Keratinocyte (primary cell): Measurements from ENCODE around the gene CIAPIN1. TPM values are rescaled to one million over a fixed set of nuclear protein-coding genes. Genes with fewer than 3 reads are reported as not detected.
A peak's percentile ranks its signal among the peaks of the same experiment; 100 is the strongest.

Experiments used
- DNase-seq: peaks from one replicate; pipeline ENCODE4 v3.0.0-alpha.2; 2011; ENCODE audit warnings: low read depth, missing footprints, low spot score
- FAIRE-seq: peaks from 2 replicates; lab custom pipeline; 2011; peaks lifted over from hg19 to GRCh38; lab: Jason Lieb, UNC
- H2AFZ ChIP-seq: 2 replicates; pipeline ENCODE4 v1.6.0; 2012; ENCODE audit warnings: low read length, control low read depth, inconsistent platforms; ENCODE audit not compliant: control insufficient read depth
- H3K27ac ChIP-seq: 2 replicates; pipeline ENCODE4 v1.5.1; 2011; ENCODE audit warnings: low read length; ENCODE audit not compliant: control insufficient read depth, insufficient read depth
- H3K27me3 ChIP-seq: 3 replicates; pipeline ENCODE4 v1.6.0; 2011; ENCODE audit warnings: low read length; ENCODE audit not compliant: control insufficient read depth, insufficient read depth; ENCODE audit errors: extremely low read depth
- H3K36me3 ChIP-seq, 2 experiments: 2 replicates in 1 of 2; 3 replicates in 1 of 2; pipeline ENCODE4 v1.5.1; 2011; ENCODE audit warnings: low read length in 2 of 2, mild to moderate bottlenecking in 1 of 2; ENCODE audit not compliant: control insufficient read depth in 2 of 2, insufficient read depth in 2 of 2; ENCODE audit errors: extremely low read depth in 1 of 2
- H3K4me1 ChIP-seq: 3 replicates; pipeline ENCODE4 v1.5.1; 2011; ENCODE audit warnings: low read length; ENCODE audit not compliant: control insufficient read depth, insufficient read depth; ENCODE audit errors: extremely low read depth
- H3K4me2 ChIP-seq: 3 replicates; pipeline ENCODE4 v1.6.0; 2011; ENCODE audit warnings: low read depth, low read length; ENCODE audit not compliant: control insufficient read depth, insufficient read depth; ENCODE audit errors: extremely low read depth
- H3K4me3 ChIP-seq, 3 experiments: fragments of 200-600 bp in 1 of 3; sonication (generic) in 1 of 3; 2 replicates in 2 of 3; 3 replicates in 1 of 3; pipeline ENCODE4 v1.5.1; 2011 to 2016; ENCODE audit warnings: low read length in 3 of 3, mild to moderate bottlenecking in 3 of 3, control low read depth in 2 of 3, inconsistent platforms in 1 of 3, low read depth in 1 of 3, mixed read lengths in 1 of 3, mixed run types in 1 of 3, moderate library complexity in 1 of 3; ENCODE audit not compliant: control insufficient read depth in 2 of 3, insufficient read depth in 2 of 3; ENCODE audit errors: extremely low read depth in 1 of 3
- H3K79me2 ChIP-seq: 2 replicates; pipeline ENCODE4 v1.6.0; 2012; ENCODE audit warnings: low read length; ENCODE audit not compliant: control insufficient read depth, insufficient read depth
- H3K9ac ChIP-seq: 3 replicates; pipeline ENCODE4 v1.6.0; 2011; ENCODE audit warnings: low read length; ENCODE audit not compliant: control insufficient read depth, insufficient read depth; ENCODE audit errors: extremely low read depth
- H3K9me1 ChIP-seq: 3 replicates; pipeline ENCODE4 v1.6.0; 2011; ENCODE audit warnings: low read length; ENCODE audit not compliant: control insufficient read depth, insufficient read depth; ENCODE audit errors: extremely low read depth
- H3K9me3 ChIP-seq: 2 replicates; pipeline ENCODE4 v1.5.1; 2012; ENCODE audit warnings: low read depth, low read length; ENCODE audit not compliant: control insufficient read depth
- H4K20me1 ChIP-seq: 3 replicates; pipeline ENCODE4 v1.6.0; 2011; ENCODE audit warnings: low read length; ENCODE audit not compliant: control insufficient read depth, insufficient read depth; ENCODE audit errors: extremely low read depth
- EZH2 ChIP-seq: IDR thresholded peaks from one replicate; pipeline ENCODE4 v1.6.1; 2012; ENCODE audit warnings: inconsistent platforms, mild to moderate bottlenecking, low read length, moderate library complexity
- dilution Hi-C: fragments of 300-500 bp; cut with MboI; formaldehyde crosslinking; loops from one replicate; pipeline ENCODE4 v1.7.0; 2020; ENCODE audit warnings: low sequenced_read_pairs; ENCODE audit not compliant: extremely low pct_ligation_motif_present
- polyA plus RNA-seq, 5 experiments: library from polyadenylated mRNA; depleted of rRNA in 3 of 5; stranded (reverse) in 3 of 5; stranded (forward) in 1 of 5; unstranded in 1 of 5; fragments of >200 nt; gene quantifications; 1 replicate in 1 of 5; 2 replicates in 3 of 5; 3 replicates in 1 of 5; pipeline versions ENCODE4 v1.2.1 to v1.2.3, GENCODE V29; 2011 to 2012; ENCODE audit warnings: missing spikeins in 2 of 5, low read depth in 1 of 5, low replicate concordance in 1 of 5
- TF ChIP-seq, protein P1 (sequence below), 3 experiments: IDR thresholded peaks in 1 of 3; conservative IDR thresholded peaks in 1 of 3; optimal IDR thresholded peaks in 1 of 3; 2 replicates in 2 of 3; 3 replicates in 1 of 3; pipeline versions ENCODE3 to v1.5.1; 2011; ENCODE audit warnings: low read length in 3 of 3, mild to moderate bottlenecking in 3 of 3, moderate library complexity in 2 of 3, control low read depth in 1 of 3, inconsistent platforms in 1 of 3; ENCODE audit not compliant: insufficient read depth in 2 of 3; ENCODE audit errors: extremely low read depth in 1 of 3

Gene CIAPIN1
- polyA plus RNA-seq, 1 donor (not counting 4 experiments of a cell fraction or from before 2014, with no cell fraction given): 75.4 TPM

DNA sequence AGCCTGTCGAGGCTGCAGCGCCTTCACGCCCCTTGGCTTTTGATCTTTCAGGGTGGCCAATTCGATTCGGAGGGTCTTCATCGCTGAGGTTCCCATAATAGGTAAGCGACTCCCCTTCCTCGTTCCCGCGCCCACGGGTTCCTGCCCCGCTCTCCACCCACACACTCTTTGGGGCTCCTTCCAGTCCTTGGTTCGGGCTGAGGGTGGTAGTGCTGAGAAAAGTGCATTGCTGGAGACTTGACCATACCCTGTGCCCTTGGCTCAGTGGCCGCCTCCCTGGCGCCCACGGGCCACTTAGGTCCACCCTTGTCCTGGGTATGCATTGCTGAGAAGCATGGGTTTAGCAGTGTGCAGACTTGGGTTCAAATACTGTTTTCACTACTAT, 15.8 kb upstream of the CIAPIN1 start:
- no peaks in the 10 kb centered on the region for H3K9me1 ChIP-seq
- H2AFZ ChIP-seq: peak overlapping the region; percentile 61
- peak overlapping the region; percentile 75 to 93 (median 80) for H3K4me3 ChIP-seq
- H3K9me3 ChIP-seq: no peaks in the 10 kb centered on the region
- H3K4me2 ChIP-seq: peak overlapping the region; percentile 97
- no peaks in the 10 kb centered on the region for H3K27me3 ChIP-seq
- H4K20me1 ChIP-seq: no peaks in the 10 kb centered on the region
- FAIRE-seq: no peak
- H3K36me3 ChIP-seq: peaks cover 27 to 35% of the 10 kb centered on the region in 2 experiments
- H3K4me1 ChIP-seq: peaks cover 5% of the 10 kb centered on the region
- peak overlapping the region; percentile 44 for H3K27ac ChIP-seq
- H3K79me2 ChIP-seq: peaks cover 25% of the 10 kb centered on the region
- peak overlapping the region; percentile 83 for H3K9ac ChIP-seq
- DNase-seq: no peak
- no peak for TF ChIP-seq EZH2
- TF ChIP-seq, protein P1, sequence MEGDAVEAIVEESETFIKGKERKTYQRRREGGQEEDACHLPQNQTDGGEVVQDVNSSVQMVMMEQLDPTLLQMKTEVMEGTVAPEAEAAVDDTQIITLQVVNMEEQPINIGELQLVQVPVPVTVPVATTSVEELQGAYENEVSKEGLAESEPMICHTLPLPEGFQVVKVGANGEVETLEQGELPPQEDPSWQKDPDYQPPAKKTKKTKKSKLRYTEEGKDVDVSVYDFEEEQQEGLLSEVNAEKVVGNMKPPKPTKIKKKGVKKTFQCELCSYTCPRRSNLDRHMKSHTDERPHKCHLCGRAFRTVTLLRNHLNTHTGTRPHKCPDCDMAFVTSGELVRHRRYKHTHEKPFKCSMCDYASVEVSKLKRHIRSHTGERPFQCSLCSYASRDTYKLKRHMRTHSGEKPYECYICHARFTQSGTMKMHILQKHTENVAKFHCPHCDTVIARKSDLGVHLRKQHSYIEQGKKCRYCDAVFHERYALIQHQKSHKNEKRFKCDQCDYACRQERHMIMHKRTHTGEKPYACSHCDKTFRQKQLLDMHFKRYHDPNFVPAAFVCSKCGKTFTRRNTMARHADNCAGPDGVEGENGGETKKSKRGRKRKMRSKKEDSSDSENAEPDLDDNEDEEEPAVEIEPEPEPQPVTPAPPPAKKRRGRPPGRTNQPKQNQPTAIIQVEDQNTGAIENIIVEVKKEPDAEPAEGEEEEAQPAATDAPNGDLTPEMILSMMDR (optimal IDR thresholded peaks at IDR 0.05 in 1 of 3, IDR thresholded peaks at IDR 0.05 in 1 of 3, conservative IDR thresholded peaks at IDR 0.05 in 1 of 3; ENCODE audit: extremely low read depth in 1 of 3, insufficient read depth in 2 of 3, low read length in 3 of 3): no peak
- dilution Hi-C loops: no loop called here

DNA sequence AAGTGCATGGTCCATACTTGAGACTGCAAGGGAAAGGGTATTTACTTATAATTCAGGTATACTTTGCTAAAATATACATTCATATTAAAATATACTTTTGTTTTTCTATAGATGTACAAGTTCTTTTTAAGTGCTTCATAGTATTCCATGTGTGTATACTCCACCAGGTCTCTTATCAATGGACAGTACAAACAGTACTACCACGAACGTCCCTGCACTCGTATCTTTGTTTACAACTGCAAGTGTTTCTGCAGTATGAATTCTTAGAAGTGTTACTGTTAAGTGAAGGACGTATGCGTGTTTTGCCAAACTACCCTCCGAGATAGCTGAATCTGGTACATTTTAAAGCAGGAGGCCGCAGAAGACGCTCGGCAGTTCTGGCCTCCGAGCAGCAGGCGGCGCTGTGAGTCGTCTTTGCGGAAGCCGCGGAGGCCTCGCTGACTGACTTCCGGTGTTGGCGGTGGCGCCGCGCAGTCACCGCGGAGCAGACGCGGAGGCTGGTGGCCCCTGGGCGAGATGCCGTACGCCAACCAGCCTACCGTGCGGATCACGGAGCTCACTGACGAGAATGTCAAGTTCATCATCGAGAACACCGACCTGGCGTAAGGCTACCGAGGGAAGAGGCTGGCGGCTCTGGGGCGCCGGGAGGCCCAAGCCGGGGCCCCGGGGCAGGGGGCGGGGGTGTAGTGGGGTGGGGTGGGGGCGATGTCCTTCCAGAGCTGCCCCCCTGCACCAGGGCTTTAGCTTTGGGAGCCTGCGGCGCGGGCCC, 15.2 kb upstream of the CIAPIN1 start, which contains the start of gene POLR2C:
Gene POLR2C, plus strand, starts transcription at position 471 of the 769 bp plus-strand sequence. Its CDS starts 46 bp downstream, at position 517.
- H3K4me2 ChIP-seq: peak within 1 kb of the TSS; percentile 97
- peaks cover 31 to 37% of the 10 kb centered on the region in 2 experiments for H3K36me3 ChIP-seq
- peaks cover 25% of the 10 kb centered on the region for H3K79me2 ChIP-seq
- H3K9ac ChIP-seq: peak within 1 kb of the TSS; percentile 83
- peak within 1 kb of the TSS; percentile 44 for H3K27ac ChIP-seq
- no peaks in the 10 kb centered on the region for H3K9me1 ChIP-seq
- peak within 1 kb of the TSS; percentile 75 to 93 (median 80) for H3K4me3 ChIP-seq
- dilution Hi-C loops: no loop called here
- H4K20me1 ChIP-seq: no peaks in the 10 kb centered on the region
- peaks cover 5% of the 10 kb centered on the region for H3K4me1 ChIP-seq
- peak within 1 kb of the TSS; percentile 80 for H2AFZ ChIP-seq
- FAIRE-seq: peak; percentile 55
- TF ChIP-seq, protein P1 (optimal IDR thresholded peaks at IDR 0.05 in 1 of 3, IDR thresholded peaks at IDR 0.05 in 1 of 3, conservative IDR thresholded peaks at IDR 0.05 in 1 of 3; ENCODE audit: extremely low read depth in 1 of 3, insufficient read depth in 2 of 3, low read length in 3 of 3): peak; percentile 82 to 99 (median 91)
- no peak for TF ChIP-seq EZH2
- H3K27me3 ChIP-seq: no peaks in the 10 kb centered on the region
- no peak for DNase-seq
- H3K9me3 ChIP-seq: no peaks in the 10 kb centered on the region
